Neural progenitor cell (in vitro differentiated cells): ENCODE measurements around the gene MYMK.

ENCODE experiments used
- EZH2phosphoT487 ChIP-seq: fragments of 200-600 bp; sonication (generic); IDR thresholded peaks from 2 replicates; pipeline ENCODE4 v1.6.1; 2017; ENCODE audit warnings: antibody characterized with exemption
- TF ChIP-seq, protein P1 (sequence below): fragments of 200-600 bp; sonication (generic); IDR thresholded peaks from 2 replicates; pipeline ENCODE4 v1.5.1; 2017; ENCODE audit warnings: antibody characterized with exemption, mild to moderate bottlenecking

DNA sequence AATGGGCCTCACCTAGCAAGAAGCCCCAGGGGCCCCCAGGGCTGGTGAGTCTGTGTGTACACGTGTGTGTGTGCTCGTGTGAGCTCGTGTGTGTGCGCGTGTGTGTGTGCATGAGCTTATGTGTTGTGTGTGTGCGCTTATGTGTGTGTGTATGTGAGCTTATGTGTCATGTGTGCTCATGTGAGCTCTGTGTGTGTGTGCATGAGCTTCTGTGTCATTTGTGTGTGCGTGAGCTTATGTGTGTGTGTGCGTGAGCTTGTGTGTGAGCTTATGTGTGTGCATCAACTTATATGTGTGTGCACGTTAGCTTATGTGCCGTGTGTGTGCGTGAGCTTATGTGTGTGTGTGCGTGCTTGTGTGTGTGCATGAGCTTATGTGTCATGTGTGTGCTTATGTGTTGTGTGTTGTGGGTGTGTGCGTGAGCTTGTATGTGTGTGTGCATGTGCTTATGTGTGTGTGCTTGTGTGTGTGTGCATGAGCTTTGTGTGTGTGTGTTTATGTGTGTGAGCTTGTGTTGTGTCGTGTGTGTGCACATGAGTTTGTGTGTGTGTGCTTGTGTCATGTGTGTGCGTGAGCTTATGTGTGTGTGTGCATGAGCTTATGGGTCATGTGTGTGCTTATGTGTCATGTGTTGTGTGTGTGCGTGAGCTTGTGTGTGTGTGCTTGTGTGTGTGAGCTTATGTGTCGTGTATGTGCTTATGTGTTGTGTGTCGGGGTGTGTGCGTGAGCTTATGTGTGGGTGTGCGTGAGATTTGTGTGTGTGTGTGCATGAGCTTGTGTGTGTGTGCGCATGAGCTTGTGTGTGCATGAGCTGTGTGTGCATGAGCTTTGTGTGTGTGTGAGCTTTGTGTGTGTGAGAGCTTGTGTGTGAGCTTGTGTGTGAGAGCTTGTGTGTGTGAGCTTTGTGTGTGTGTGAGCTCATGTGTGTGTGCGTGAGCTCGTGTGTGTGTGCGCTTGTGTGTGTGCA lies 29.1 kb downstream of the MYMK start:
- TF ChIP-seq, protein P1, sequence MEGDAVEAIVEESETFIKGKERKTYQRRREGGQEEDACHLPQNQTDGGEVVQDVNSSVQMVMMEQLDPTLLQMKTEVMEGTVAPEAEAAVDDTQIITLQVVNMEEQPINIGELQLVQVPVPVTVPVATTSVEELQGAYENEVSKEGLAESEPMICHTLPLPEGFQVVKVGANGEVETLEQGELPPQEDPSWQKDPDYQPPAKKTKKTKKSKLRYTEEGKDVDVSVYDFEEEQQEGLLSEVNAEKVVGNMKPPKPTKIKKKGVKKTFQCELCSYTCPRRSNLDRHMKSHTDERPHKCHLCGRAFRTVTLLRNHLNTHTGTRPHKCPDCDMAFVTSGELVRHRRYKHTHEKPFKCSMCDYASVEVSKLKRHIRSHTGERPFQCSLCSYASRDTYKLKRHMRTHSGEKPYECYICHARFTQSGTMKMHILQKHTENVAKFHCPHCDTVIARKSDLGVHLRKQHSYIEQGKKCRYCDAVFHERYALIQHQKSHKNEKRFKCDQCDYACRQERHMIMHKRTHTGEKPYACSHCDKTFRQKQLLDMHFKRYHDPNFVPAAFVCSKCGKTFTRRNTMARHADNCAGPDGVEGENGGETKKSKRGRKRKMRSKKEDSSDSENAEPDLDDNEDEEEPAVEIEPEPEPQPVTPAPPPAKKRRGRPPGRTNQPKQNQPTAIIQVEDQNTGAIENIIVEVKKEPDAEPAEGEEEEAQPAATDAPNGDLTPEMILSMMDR: no peak
- TF ChIP-seq EZH2phosphoT487: no peak
